Measurements from ENCODE around the gene DGKK. TPM values are rescaled to one million over a fixed set of nuclear protein-coding genes. Genes with fewer than 3 reads are reported as not detected.
"Not testable (repeated sequence)": the region's sequence is repeated elsewhere in the genome, so short reads cannot be mapped to it uniquely, and the experiment has no call there.

DGKK gene
- total RNA-seq, 1 experiment from 2014 or later = not detected

DNA sequence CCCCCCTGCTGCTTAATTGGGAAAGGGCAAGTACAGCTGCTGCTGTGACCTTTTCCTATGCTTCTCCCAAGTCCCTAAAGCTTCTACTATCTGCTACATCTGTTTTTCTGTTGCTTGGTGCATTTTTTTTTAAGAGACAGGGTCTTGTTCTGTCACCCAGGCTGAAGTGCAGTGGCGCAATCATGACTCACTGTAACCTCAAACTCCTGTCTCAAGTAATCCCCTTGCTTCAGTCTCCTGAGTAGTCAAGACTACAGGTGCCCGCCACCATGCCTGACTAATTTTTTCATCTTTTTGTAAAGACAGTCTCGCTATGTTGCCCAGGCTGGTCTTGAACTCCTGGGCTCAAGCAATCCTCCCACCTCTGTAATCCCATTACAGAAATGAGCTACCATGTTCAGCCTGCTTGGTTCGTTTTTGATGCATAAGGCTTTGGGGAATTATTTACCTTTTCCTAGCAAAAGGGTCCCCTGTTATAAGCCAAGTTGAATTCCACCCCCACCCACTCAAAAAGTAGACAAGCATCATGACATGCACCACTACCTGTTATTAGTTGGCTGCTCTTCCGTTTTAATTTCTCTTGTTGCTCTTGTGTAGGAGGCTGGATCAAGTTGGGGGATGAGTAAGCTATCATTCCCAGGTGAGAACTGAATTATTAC lies 39.6 kb downstream of the DGKK start:
- DNase-seq (ENCODE audit: low read depth) = no peak

DNA sequence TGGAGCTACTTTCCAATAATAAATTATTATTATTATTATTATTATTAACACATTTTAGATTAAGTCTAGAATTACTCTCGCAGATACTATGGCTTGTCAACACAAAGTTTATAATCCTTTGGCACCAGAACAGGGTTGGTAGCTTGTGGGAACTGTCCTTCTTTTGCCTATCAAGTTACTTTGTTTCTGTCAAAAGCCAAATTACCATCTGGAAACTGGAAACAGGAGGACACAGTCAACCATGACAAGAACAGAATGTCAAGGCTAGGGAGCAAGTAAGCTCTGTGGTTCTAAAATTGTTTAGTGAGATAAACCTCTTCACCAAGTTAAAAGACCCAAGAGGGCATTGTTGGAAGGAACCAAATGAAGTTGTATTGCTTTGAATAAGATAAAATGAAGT lies 42.5 kb downstream of the DGKK start:
- DNase-seq (ENCODE audit: low read depth) = no peak

DNA sequence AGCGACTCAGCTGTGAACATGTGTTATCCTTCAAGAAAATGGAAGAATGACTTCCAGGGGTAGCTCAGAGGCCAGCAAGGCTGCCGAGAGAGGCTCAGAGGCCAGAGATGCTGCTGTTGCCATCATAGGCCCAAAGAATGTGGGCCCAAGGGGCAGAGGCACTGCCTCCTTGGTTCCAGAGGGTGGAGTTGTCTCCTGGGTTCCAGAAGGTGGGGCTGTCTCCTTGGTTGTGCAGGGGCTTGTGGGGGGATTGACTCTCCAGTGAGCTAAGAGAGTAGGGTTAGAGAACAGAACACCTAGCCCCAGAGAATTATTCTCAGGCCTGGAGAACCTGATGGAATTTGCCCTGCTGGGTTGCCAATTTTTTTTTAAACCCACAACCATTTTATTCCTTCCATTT lies 62.6 kb downstream of the DGKK start:
- DNase-seq (ENCODE audit: low read depth) = no peak

DNA sequence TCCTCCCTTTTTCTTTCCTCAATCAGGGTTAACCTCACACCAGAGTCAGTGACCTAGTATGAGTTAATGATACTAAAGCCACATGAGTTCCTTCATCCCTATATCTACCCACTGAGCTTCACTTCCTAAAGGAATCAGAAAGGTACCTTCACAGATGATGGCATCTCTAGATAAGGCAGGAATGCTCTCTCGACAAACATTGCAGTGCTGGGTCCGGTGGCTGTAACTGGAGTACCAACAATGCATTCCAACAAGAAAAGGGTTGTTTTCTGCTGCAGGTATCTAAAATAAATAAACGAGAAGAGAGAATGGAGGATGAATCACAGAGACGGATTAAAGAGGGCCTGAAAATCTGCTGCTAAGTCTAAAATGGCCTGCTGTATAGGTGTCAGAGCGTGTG lies 66.7 kb downstream of the DGKK start:
- DNase-seq (ENCODE audit: low read depth) = no peak

DNA sequence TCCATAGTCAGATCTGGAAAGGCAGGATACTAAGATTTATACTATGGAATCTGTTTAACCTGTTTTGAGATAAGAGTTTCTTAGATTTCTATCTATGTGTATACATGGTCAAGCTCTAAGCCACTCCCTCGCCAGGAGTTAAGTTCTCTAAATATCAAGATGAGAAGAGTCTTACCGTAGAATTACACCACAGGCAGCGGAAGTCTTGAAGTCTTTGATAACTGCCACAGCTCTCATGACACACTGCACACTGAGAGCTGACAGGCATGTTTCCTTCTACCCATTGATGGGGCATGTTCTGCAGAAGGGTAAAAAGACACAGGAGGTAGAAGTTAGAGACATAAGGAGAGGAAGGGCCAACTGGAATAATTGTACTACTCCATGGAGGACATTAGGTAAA lies 67.7 kb downstream of the DGKK start:
- DNase-seq (ENCODE audit: low read depth) = no peak

DNA sequence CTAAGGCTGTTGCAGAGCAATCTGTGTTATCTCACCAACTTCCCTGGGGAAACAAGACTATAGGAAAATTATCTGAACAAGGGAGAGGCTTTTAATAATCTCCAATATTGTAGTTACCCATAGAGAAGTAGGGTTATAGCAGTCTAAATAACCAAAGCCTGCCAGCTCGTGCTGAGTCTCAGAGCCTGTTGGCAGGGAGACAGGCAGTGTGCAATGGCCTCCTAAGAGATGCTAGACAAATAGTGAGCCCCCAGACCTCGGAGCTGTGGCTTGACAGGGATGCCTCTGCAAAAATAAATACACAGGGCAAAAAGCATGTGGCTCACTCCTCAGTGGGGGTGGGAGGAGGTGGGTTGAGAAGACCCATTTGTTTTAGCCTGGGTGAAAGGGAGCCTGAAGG lies 76.7 kb downstream of the DGKK start:
- DNase-seq (ENCODE audit: low read depth) = no peak

DNA sequence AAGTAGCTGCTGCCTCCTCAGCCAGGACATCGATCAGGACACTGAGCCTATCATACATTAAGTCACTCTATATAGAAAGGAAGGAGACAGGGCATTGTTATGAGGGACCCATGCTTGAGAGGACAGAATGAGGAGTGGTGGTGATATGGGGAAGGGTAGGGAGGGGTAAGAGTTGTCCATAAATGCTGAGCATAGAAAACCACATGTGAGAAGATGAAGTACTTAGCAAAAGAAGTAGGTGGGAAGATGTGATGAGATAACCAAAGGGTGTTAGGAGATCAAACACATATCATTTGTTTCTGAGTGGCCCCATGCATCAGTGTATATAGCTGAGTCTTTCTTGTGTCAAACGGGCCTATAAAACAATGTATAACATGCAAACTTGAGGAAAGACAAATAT lies 84.1 kb downstream of the DGKK start:
- no peak for DNase-seq (ENCODE audit: low read depth)

DNA sequence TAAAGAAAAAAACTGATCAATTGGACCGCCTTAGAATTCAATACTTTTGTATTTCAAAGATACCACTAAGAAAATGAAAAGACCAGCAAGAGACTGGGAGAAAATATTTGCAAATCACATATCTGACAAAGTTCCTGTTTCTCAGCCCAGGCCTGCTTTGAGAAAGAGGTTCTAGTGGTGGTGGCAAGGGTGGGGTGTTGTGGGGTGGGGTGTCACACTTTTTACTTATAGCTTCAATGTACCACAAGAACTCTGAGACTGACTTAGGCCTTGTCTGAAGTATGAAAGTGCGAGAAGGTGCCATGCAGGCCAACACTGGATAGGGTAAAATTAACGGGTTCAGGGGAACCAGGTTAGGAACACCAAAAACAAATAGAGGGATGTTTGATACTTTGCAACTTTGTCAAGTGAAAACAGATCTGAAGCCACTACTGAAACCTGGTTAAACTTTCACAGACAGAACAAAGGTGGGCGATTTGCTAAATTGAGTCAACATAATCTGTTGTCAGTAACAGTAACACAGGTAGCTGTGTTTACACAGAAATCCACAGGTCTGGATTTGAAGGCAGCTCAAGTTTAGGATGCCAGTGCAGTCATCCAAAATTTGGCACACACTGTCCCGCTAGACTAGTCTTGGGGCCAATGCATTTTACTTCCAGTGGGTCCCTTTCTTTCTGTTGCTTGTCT lies 88.8 kb downstream of the DGKK start:
- DNase-seq (ENCODE audit: low read depth) = no peak

DNA sequence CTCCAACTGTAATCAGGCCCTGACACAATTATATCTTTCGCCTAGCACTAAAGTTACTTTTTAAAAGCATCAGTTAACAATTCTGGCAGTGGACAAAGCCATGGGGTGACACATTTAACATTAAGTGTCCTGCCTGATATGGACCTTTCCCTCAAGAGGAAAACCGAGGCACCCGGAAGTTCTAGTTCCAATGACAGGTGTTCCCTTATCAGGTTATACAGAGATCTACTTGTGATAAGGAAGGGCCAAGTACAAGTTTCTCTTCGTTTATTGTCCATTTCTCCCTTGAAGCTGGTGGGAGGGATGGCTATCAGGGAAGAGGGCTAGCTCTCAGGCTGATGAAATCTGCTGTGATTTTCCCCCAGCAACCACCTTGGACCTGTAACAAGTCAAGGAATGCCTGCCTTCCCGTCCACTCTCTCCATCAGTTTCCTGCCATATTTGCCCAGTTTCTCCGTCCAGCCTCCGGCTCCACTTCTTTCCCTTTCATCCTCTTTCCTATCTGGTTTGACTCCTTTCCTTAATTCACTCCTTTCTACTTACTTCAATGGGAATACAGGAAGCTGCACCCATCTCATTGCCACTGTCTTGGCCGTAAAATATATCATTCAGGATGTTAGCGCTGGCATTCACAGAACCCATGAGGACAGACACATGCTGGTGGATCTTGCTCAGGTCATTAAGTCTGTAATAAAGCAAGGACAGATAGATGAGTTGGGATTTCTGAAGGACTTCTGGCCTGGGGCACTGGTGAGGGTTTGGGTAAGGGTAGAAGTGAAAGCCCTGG lies 95.0 kb downstream of the DGKK start:
- no peak for DNase-seq (ENCODE audit: low read depth)

DNA sequence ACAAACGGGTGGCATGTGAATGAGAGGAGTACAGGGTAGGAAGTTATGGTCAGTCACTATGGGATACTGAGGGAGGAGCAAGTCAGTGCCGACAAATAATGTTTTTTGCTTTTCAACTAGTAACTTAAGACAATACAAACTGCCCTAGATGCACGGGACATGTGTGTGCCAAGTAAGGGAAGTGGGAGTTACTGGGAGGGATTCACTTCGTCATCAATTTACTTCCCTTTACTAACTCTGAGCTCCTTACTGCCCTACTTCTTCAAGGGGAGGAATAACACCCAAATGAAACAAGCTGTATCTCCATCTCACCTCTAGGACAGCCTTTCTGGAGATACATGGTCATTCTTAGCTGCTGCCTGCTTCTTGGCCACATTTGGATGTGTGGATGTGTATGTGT lies 97.7 kb downstream of the DGKK start:
- no peak for DNase-seq (ENCODE audit: low read depth)

DNA sequence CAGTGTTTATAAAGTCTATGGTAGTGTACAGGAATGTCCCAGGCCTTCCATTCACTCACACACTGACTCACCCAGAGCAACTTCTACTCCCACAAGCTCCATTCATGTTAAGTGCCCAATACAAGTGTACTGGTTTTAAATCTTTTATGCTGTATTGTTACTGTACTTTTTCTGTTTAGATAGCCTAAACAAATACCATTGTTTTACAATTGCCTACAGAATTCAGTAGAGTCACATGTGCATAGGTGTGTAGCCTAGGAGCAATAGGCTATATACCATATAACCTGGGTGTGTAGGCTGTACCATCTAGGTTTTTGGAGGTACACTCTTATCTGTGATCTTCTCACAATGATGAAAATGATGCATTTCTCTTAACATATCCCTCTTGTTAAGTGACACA lies 126.7 kb downstream of the DGKK start:
- DNase-seq (ENCODE audit: low read depth) = no peak

DNA sequence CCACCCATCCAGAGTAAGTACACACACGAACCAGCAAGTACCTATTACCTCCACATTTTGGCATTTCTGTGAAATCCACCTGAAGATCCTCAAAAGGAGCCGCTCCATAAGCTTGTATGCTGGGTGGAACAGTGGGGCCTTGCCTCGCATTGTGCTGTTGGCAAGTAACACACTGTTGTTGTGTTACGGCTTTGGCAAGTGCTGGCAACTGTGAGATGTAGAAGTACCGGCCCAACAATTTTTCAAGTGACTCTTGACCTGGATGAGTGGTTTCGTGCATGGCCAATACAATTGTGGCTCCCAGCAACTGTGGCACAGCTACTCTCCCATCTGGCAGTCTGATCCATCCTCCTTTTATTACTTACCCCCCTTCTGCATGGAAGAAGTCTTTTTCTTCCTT lies 137.3 kb downstream of the DGKK start:
- no peak for DNase-seq (ENCODE audit: low read depth)

DNA sequence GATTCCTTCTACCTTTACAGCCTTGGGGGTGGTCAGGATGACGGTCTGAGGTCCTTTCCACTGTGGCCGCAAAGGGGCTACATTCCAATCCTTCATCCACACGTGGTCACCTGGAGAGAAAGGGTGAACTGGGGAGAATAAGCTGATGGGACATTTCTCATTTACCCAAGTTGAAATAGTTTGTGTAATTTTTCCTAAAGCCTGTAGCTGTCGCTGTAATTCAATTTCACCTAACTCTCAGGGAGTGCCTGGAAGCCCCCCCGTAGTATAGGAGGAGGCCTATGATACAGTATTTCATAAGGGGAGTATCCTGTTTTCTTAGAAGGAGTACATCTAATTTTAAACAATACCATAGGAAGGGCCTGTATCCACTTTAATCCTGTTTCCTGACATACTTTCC lies 138.0 kb downstream of the DGKK start:
- DNase-seq (ENCODE audit: low read depth) = not testable (repeated sequence)

DNA sequence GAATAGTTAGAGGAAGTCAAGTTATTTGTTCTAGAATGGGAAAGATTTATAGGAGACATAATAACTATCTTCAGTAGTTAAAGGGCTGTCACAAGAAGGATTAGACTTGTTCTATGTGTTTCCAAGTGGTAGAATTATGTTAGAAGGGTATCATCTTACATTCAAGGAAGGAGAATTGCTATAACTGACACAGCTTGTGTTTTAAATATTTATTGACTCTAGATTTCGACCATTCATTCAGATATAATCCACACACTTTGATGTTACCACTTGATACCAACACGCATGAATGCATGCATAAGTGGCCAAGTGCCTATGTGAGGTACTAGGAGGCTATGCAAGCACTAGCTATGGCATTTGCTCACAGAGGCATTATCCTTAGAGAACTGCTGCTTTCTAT lies 143.4 kb downstream of the DGKK start:
- no peak for DNase-seq (ENCODE audit: low read depth)

Data from LHCN-M2 (cell line).